Neuronal stem cell (in vitro differentiated cells): ENCODE measurements around the gene GLUD1.
A peak's percentile ranks its signal among the peaks of the same experiment; 100 is the strongest.
"Not testable (repeated sequence)": the region's sequence is repeated elsewhere in the genome, so short reads cannot be mapped to it uniquely, and the experiment has no call there.

Experiments used
- DNase-seq: peaks from one replicate; pipeline ENCODE4 v3.0.0-alpha.2; 2013; ENCODE audit warnings: low spot score
- H2AFZ ChIP-seq: one replicate; pipeline ENCODE4 v1.6.1; 2013; ENCODE audit warnings: mild to moderate bottlenecking, low read length, inconsistent platforms
- H2AK5ac ChIP-seq: 2 replicates; pipeline ENCODE4 v1.6.1; 2013; ENCODE audit warnings: low read depth, mild to moderate bottlenecking, inconsistent platforms, low read length, moderate library complexity, mixed read lengths
- H2BK120ac ChIP-seq: 2 replicates; pipeline ENCODE4 v1.6.1; 2013; ENCODE audit warnings: low read depth, mild to moderate bottlenecking, inconsistent platforms, low read length, moderate library complexity, mixed read lengths
- H2BK12ac ChIP-seq: one replicate; pipeline ENCODE4 v1.6.1; 2013; ENCODE audit warnings: low read length, inconsistent platforms
- H2BK15ac ChIP-seq: 2 replicates; pipeline ENCODE4 v1.6.1; 2013; ENCODE audit warnings: mild to moderate bottlenecking, low read length, inconsistent platforms, mixed read lengths
- H2BK5ac ChIP-seq: one replicate; pipeline ENCODE4 v1.6.1; 2013; ENCODE audit warnings: inconsistent platforms, mild to moderate bottlenecking, low read length, moderate library complexity
- H3K14ac ChIP-seq: one replicate; pipeline ENCODE4 v1.6.1; 2013; ENCODE audit warnings: low read length, inconsistent platforms
- H3K18ac ChIP-seq: 2 replicates; pipeline ENCODE4 v1.6.1; 2013; ENCODE audit warnings: low read length, inconsistent platforms
- H3K23ac ChIP-seq: 2 replicates; pipeline ENCODE4 v1.6.1; 2013; ENCODE audit warnings: low read depth, mild to moderate bottlenecking, mixed read lengths, low read length, inconsistent platforms; ENCODE audit not compliant: poor library complexity
- H3K27ac ChIP-seq: replicated peaks from 3 replicates; pipeline ENCODE4 v1.5.1; 2013; ENCODE audit warnings: low read length, inconsistent platforms
- H3K27me3 ChIP-seq, 3 experiments: 2 replicates each; pipeline ENCODE4 v1.6.1; 2013; ENCODE audit warnings: low read length in 3 of 3, mild to moderate bottlenecking in 2 of 3, inconsistent platforms in 1 of 3, low read depth in 1 of 3, mixed read lengths in 1 of 3, moderate library complexity in 1 of 3; ENCODE audit not compliant: control insufficient read depth in 3 of 3, insufficient read depth in 3 of 3
- H3K36me3 ChIP-seq, 2 donors: replicated peaks in 1 of 2; 2 replicates each; pipeline ENCODE4 v1.6.1; 2013; ENCODE audit warnings: low read length in 2 of 2; ENCODE audit not compliant: control insufficient read depth in 2 of 2, insufficient read depth in 2 of 2
- H3K4ac ChIP-seq: 2 replicates; pipeline ENCODE4 v1.6.1; 2013; ENCODE audit warnings: inconsistent platforms, mild to moderate bottlenecking, low read length, moderate library complexity
- H3K4me1 ChIP-seq, 2 donors: 1 replicate in 1 of 2; 2 replicates in 1 of 2; pipeline ENCODE4 v1.6.1; 2013; ENCODE audit warnings: low read length in 2 of 2, low read depth in 1 of 2; ENCODE audit not compliant: control insufficient read depth in 2 of 2, insufficient read depth in 1 of 2
- H3K4me2 ChIP-seq: one replicate; pipeline ENCODE4 v1.6.1; 2013; ENCODE audit warnings: mild to moderate bottlenecking, low read length, inconsistent platforms; ENCODE audit not compliant: insufficient read depth, poor library complexity, severe bottlenecking
- H3K4me3 ChIP-seq, 2 donors: 2 replicates each; pipeline ENCODE4 v1.5.1; 2013; ENCODE audit warnings: low read length in 2 of 2, mild to moderate bottlenecking in 2 of 2, inconsistent platforms in 1 of 2, moderate library complexity in 1 of 2
- H3K79me1 ChIP-seq: one replicate; pipeline ENCODE4 v1.6.1; 2013; ENCODE audit warnings: low read depth, mild to moderate bottlenecking, inconsistent platforms, low read length, moderate library complexity
- H3K9ac ChIP-seq: one replicate; pipeline ENCODE4 v1.6.1; 2013; ENCODE audit warnings: mild to moderate bottlenecking, low read depth, low read length, inconsistent platforms; ENCODE audit not compliant: poor library complexity
- H3K9me3 ChIP-seq, 2 donors: replicated peaks in 1 of 2; 2 replicates each; pipeline versions ENCODE3 to v1.6.1; 2013; ENCODE audit warnings: low read length in 2 of 2, mild to moderate bottlenecking in 2 of 2, inconsistent platforms in 1 of 2, low read depth in 1 of 2, mixed read lengths in 1 of 2, moderate library complexity in 1 of 2; ENCODE audit not compliant: control insufficient read depth in 2 of 2, insufficient read depth in 1 of 2
- H4K8ac ChIP-seq: one replicate; pipeline ENCODE4 v1.6.1; 2013; ENCODE audit warnings: low read depth, mild to moderate bottlenecking, inconsistent platforms, low read length, moderate library complexity
- H4K91ac ChIP-seq: one replicate; pipeline ENCODE4 v1.6.1; 2013; ENCODE audit warnings: low read length, low read depth, mild to moderate bottlenecking, inconsistent platforms; ENCODE audit not compliant: poor library complexity
- WGBS, 2 donors: extraction: QIAGEN DNeasy Blood & Tissue Kit; methylation state at CpG; one replicate each; pipeline ENCODE4 v1.1.7; 2013; ENCODE audit warnings: missing lambda C conversion rate in 2 of 2, mixed read lengths in 1 of 2; ENCODE audit not compliant: insufficient read length in 2 of 2, insufficient replicate concordance in 1 of 2; ENCODE audit errors: extremely low coverage in 2 of 2; 5-methylcytosine and 5-hydroxymethylcytosine counted together

Gene GLUD1

DNA sequence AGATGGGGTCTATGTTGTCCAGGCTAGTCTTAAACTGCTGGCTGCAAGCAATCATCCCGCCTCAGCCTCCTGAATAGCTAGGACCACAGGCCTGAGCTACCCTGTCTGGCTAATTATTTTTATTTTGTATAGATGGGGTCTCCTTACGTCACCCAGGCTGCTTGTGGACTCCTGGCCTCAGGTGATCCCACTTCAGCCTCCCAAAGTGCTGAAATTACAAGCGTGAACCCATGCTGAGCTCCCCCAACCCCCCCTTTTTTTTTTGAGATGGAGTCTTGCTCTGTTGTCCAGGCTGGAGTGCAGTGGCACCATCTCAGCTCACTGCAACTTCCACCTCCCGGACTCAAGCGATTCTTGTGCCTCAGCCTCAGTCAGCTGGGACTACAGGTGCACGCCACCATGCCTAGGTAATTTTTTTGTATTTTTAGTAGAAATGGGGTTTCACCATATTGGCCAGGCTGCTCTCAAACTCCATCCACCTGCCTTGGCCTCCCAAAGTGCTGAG, 49.2 kb downstream of the GLUD1 start:
- WGBS, 2 donors: no CpG with 5 or more reads among the region's 6 CpGs
- no peak overlapping the region for H3K27ac ChIP-seq
- no peak overlapping the region for H2AK5ac ChIP-seq
- no peak overlapping the region for H3K4me3 ChIP-seq
- no peak overlapping the region for H2BK12ac ChIP-seq
- no peaks in the 10 kb centered on the region for H3K4me1 ChIP-seq
- no peak overlapping the region for H2AFZ ChIP-seq
- no peak overlapping the region for H4K91ac ChIP-seq
- no peak overlapping the region for H3K14ac ChIP-seq
- no peak overlapping the region for H4K8ac ChIP-seq
- DNase-seq: no peak
- H3K4ac ChIP-seq: no peak overlapping the region
- H3K23ac ChIP-seq: no peak overlapping the region
- no peak overlapping the region for H3K18ac ChIP-seq
- no peaks in the 10 kb centered on the region for H3K9me3 ChIP-seq
- H2BK120ac ChIP-seq: no peak overlapping the region
- no peaks in the 10 kb centered on the region for H3K79me1 ChIP-seq
- H2BK15ac ChIP-seq: no peak overlapping the region
- peaks cover 2 to 44% of the 10 kb centered on the region in 2 donors for H3K36me3 ChIP-seq
- no peak overlapping the region for H2BK5ac ChIP-seq
- H3K4me2 ChIP-seq: no peak overlapping the region
- no peaks in the 10 kb centered on the region for H3K27me3 ChIP-seq
- H3K9ac ChIP-seq: no peak overlapping the region

DNA sequence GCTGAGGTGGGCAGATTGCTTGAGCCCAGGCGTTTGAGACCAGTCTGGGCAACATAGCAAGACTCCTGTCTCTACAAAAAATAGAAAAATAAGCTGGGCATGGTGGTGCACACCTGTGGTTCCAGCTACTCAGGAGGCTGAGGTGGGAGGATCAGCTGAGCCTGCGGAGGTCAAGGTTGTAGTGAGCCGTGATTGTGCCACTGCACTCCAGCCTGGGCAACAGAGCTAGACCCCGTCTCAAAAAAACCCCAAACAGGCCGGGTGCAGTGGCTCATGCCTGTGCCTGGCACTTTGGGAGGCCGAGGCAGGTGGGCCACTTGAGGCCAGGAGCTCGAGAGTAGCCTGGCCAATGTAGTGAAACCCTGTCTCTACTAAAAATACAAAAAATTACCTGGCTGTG, 51.1 kb downstream of the GLUD1 start:
- H2AFZ ChIP-seq, H2BK5ac ChIP-seq, H3K4me1 ChIP-seq, H3K79me1 ChIP-seq, H3K27me3 ChIP-seq, H2BK120ac ChIP-seq, H4K8ac ChIP-seq, H2AK5ac ChIP-seq, H3K23ac ChIP-seq, H3K4ac ChIP-seq, H3K9me3 ChIP-seq, H3K27ac ChIP-seq, DNase-seq, H3K4me3 ChIP-seq, H3K9ac ChIP-seq, H2BK12ac ChIP-seq, H3K4me2 ChIP-seq, H2BK15ac ChIP-seq, H4K91ac ChIP-seq, H3K18ac ChIP-seq, H3K14ac ChIP-seq: not testable (repeated sequence)
- no CpG with 5 or more reads among the region's 7 CpGs for WGBS, 2 donors
- H3K36me3 ChIP-seq: peaks cover 2 to 25% of the 10 kb centered on the region in 2 donors

DNA sequence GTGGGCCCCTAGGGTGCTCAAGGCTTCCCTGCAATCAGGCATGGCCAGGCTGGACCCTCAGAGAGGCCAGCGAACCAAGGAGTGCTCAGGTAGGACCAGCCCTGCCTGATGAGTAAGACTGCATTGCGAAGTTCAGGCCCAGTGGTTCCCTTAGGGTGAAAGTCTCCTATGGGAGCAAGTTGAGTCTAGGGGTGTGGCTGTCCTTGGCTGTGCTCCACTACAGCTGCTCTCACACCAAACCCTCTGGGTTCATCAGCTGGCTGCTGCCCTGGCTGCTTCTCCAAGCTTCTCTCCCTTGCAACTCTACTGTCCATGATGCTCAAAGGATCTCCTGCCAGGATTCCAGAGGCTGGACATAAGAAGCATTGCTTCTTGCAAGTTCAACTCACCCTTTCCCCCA, 55.9 kb downstream of the GLUD1 start:
- no peak overlapping the region for H2AFZ ChIP-seq
- DNase-seq: no peak
- H2BK120ac ChIP-seq: no peak overlapping the region
- H3K4me3 ChIP-seq: no peak overlapping the region
- H3K4me1 ChIP-seq: no peaks in the 10 kb centered on the region
- H3K9me3 ChIP-seq: peaks cover 0 to 3% of the 10 kb centered on the region in 2 donors
- no peak overlapping the region for H3K14ac ChIP-seq
- H3K9ac ChIP-seq: no peak overlapping the region
- no peak overlapping the region for H2BK12ac ChIP-seq
- H3K27ac ChIP-seq: no peak overlapping the region
- H4K91ac ChIP-seq: no peak overlapping the region
- no peak overlapping the region for H2BK15ac ChIP-seq
- no peak overlapping the region for H3K18ac ChIP-seq
- no CpG with 5 or more reads among the region's 2 CpGs for WGBS, 2 donors
- no peak overlapping the region for H2AK5ac ChIP-seq
- no peak overlapping the region for H4K8ac ChIP-seq
- no peak overlapping the region for H3K4me2 ChIP-seq
- no peaks in the 10 kb centered on the region for H3K36me3 ChIP-seq
- no peak overlapping the region for H3K23ac ChIP-seq
- no peaks in the 10 kb centered on the region for H3K27me3 ChIP-seq
- no peak overlapping the region for H3K4ac ChIP-seq
- no peaks in the 10 kb centered on the region for H3K79me1 ChIP-seq
- no peak overlapping the region for H2BK5ac ChIP-seq

DNA sequence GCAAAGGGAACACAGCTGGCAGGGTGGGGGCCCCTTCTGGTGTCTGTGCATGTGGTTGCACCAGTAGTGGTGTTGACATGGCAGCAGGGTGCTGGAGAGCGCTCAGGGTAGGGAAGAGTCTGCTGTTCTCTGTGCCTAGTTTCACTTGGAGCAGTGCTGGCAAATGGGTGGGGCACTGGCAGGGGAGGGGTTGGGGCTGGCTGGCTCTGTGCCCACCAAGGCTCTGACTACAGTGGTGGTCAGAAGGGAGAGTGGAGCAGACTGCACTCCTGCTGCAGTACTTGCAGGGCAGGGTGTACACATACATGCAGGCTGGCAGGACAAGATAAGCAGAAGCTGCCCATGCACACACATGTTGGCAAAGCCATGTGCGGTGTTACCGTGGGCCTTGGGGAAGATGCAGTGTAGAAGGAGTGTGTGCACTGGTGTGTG, 56.3 kb downstream of the GLUD1 start:
- Histone ChIP-seq H3K4me3 (peak overlapping the region in 1 of 2 donors; percentile 10), H4K8ac (no peak overlapping the region), H3K79me1 (no peaks in the 10 kb centered on the region), H2AFZ (no peak overlapping the region), H2BK5ac (no peak overlapping the region), H3K9me3 (peaks cover 0 to 3% of the 10 kb centered on the region in 2 donors), H3K27me3 (no peaks in the 10 kb centered on the region), H3K27ac (no peak overlapping the region), H3K9ac (peak overlapping the region; percentile 61), H3K4ac (no peak overlapping the region), H2BK120ac (no peak overlapping the region), H2AK5ac (peak overlapping the region; percentile 11), H2BK15ac (peak overlapping the region; percentile 3), H2BK12ac (no peak overlapping the region), H3K14ac (peak overlapping the region; percentile 14), H3K36me3 (no peaks in the 10 kb centered on the region), H3K4me1 (no peaks in the 10 kb centered on the region), H3K4me2 (no peak overlapping the region), H3K18ac (peak overlapping the region; percentile 61), H4K91ac (no peak overlapping the region), H3K23ac (peak overlapping the region; percentile 69)
- WGBS, 2 donors: no CpG with 5 or more reads among the region's 3 CpGs
- DNase-seq: no peak
